ENCODE measurements around the gene KDM8. TPM values are rescaled to one million over a fixed set of nuclear protein-coding genes. Genes with fewer than 3 reads are reported as not detected.

Gene KDM8
- total RNA-seq, 1 donor = 6.2 TPM

GRCh38 chr16:27233731-27234130, 30.4 kb downstream of the KDM8 start:
- no peak overlapping the region for H3K4me2 ChIP-seq (ENCODE audit: insufficient read depth, low read length)
- no peak overlapping the region for H3K27ac ChIP-seq (ENCODE audit: low read depth, low read length)
- no peaks in the 10 kb centered on the region for H3K27me3 ChIP-seq (ENCODE audit: insufficient read depth, low read length)
- no peaks in the 10 kb centered on the region for H3K9me3 ChIP-seq (ENCODE audit: low read depth, low read length)
- no peaks in the 10 kb centered on the region for H3K79me2 ChIP-seq (ENCODE audit: insufficient read depth, low read length)
- no peak for DNase-seq (ENCODE audit: insufficient read length, low spot score, missing footprints)
- H2AFZ ChIP-seq (ENCODE audit: low read length) = no peak overlapping the region
- peaks cover 30% of the 10 kb centered on the region for H3K36me3 ChIP-seq (ENCODE audit: insufficient read depth, low read length)
- H3K4me3 ChIP-seq (ENCODE audit: insufficient read depth, low read length) = no peak overlapping the region
- TF ChIP-seq CTCF (IDR thresholded peaks at IDR 0.05; ENCODE audit: extremely low read depth, low read depth, low read length) = no peak
- H3K4me1 ChIP-seq (ENCODE audit: insufficient read depth, low read length) = peaks cover 28% of the 10 kb centered on the region
- H4K20me1 ChIP-seq (ENCODE audit: insufficient read depth, low read length) = no peaks in the 10 kb centered on the region

GRCh38 chr16:27234171-27234570, 30.8 kb downstream of the KDM8 start:
- no peak for TF ChIP-seq CTCF (IDR thresholded peaks at IDR 0.05; ENCODE audit: extremely low read depth, low read depth, low read length)
- Histone ChIP-seq H3K79me2 (ENCODE audit: insufficient read depth, low read length) (no peaks in the 10 kb centered on the region), H3K36me3 (ENCODE audit: insufficient read depth, low read length) (peaks cover 30% of the 10 kb centered on the region), H4K20me1 (ENCODE audit: insufficient read depth, low read length) (no peaks in the 10 kb centered on the region), H2AFZ (ENCODE audit: low read length) (no peak overlapping the region), H3K27me3 (ENCODE audit: insufficient read depth, low read length) (no peaks in the 10 kb centered on the region), H3K4me1 (ENCODE audit: insufficient read depth, low read length) (peaks cover 28% of the 10 kb centered on the region), H3K4me2 (ENCODE audit: insufficient read depth, low read length) (no peak overlapping the region), H3K9me3 (ENCODE audit: low read depth, low read length) (no peaks in the 10 kb centered on the region), H3K4me3 (ENCODE audit: insufficient read depth, low read length) (no peak overlapping the region), H3K27ac (ENCODE audit: low read depth, low read length) (no peak overlapping the region)
- DNase-seq (ENCODE audit: insufficient read length, low spot score, missing footprints) = no peak

- H3K79me2 ChIP-seq (ENCODE audit: insufficient read depth, low read length) = no peaks in the 10 kb centered on the region
- peaks cover 30% of the 10 kb centered on the region for H3K36me3 ChIP-seq (ENCODE audit: insufficient read depth, low read length)
- no peaks in the 10 kb centered on the region for H3K9me3 ChIP-seq (ENCODE audit: low read depth, low read length)
- peak overlapping the region; percentile 8 for H3K27ac ChIP-seq (ENCODE audit: low read depth, low read length)
- H3K4me3 ChIP-seq (ENCODE audit: insufficient read depth, low read length) = no peak overlapping the region
- H2AFZ ChIP-seq (ENCODE audit: low read length) = no peak overlapping the region
- H4K20me1 ChIP-seq (ENCODE audit: insufficient read depth, low read length) = no peaks in the 10 kb centered on the region
- DNase-seq (ENCODE audit: insufficient read length, low spot score, missing footprints) = no peak
- TF ChIP-seq CTCF (IDR thresholded peaks at IDR 0.05; ENCODE audit: extremely low read depth, low read depth, low read length) = no peak
- H3K4me1 ChIP-seq (ENCODE audit: insufficient read depth, low read length) = peaks cover 28% of the 10 kb centered on the region
- H3K4me2 ChIP-seq (ENCODE audit: insufficient read depth, low read length) = no peak overlapping the region
- H3K27me3 ChIP-seq (ENCODE audit: insufficient read depth, low read length) = no peaks in the 10 kb centered on the region
Observed at GRCh38 chr16:27234603-27235002, 31.3 kb downstream of the KDM8 start.

GRCh38 chr16:27235055-27235937, 32.0 kb downstream of the KDM8 start:
- Histone ChIP-seq H3K9me3 (ENCODE audit: low read depth, low read length) (no peaks in the 10 kb centered on the region), H3K79me2 (ENCODE audit: insufficient read depth, low read length) (no peaks in the 10 kb centered on the region), H3K36me3 (ENCODE audit: insufficient read depth, low read length) (peaks cover 28% of the 10 kb centered on the region), H3K4me3 (ENCODE audit: insufficient read depth, low read length) (peak overlapping the region; percentile 11), H3K27me3 (ENCODE audit: insufficient read depth, low read length) (no peaks in the 10 kb centered on the region), H4K20me1 (ENCODE audit: insufficient read depth, low read length) (no peaks in the 10 kb centered on the region), H2AFZ (ENCODE audit: low read length) (peak overlapping the region; percentile 4), H3K4me1 (ENCODE audit: insufficient read depth, low read length) (peaks cover 28% of the 10 kb centered on the region), H3K27ac (ENCODE audit: low read depth, low read length) (peak overlapping the region; percentile 57), H3K4me2 (ENCODE audit: insufficient read depth, low read length) (peak overlapping the region; percentile 31)
- peak; percentile 84 for DNase-seq (ENCODE audit: insufficient read length, low spot score, missing footprints)
- peak; percentile 97 for TF ChIP-seq CTCF (IDR thresholded peaks at IDR 0.05; ENCODE audit: extremely low read depth, low read depth, low read length)
